HL-60 (cell line): ENCODE results near the gene OSER1.

Experiments used
- DNase-seq, 2 experiments: peaks; one replicate each; pipeline ENCODE4 v3.0.0-alpha.2; 2010 to 2020; ENCODE audit warnings: low read depth in 1 of 2, low spot score in 1 of 2
- H3K27ac ChIP-seq: fragments of 250-450 bp; sonication (Bioruptor Pico); replicated peaks from 2 replicates; pipeline ENCODE4 v1.5.1; 2020; ENCODE audit warnings: mild to moderate bottlenecking, moderate library complexity
- H3K27me3 ChIP-seq: fragments of 250-450 bp; sonication (Bioruptor Pico); 2 replicates; pipeline ENCODE4 v1.5.1; 2021; ENCODE audit warnings: mild to moderate bottlenecking, moderate library complexity; ENCODE audit not compliant: insufficient read depth, poor library complexity, severe bottlenecking
- H3K4me3 ChIP-seq: replicated peaks from 2 replicates; pipeline ENCODE4 v1.5.1; 2011; ENCODE audit warnings: mild to moderate bottlenecking, control low read depth, low read length; ENCODE audit not compliant: insufficient read depth
- GABPA ChIP-seq: IDR thresholded peaks from 2 replicates; pipeline ENCODE4 v1.6.1; 2012; ENCODE audit warnings: low read depth
- POLR2AphosphoS5 ChIP-seq: IDR thresholded peaks from 2 replicates; pipeline ENCODE4 v1.6.1; 2012; ENCODE audit warnings: low read depth
- SPI1 ChIP-seq: IDR thresholded peaks from 2 replicates; pipeline ENCODE4 v1.6.1; 2012; ENCODE audit warnings: low read depth, mild to moderate bottlenecking, borderline replicate concordance
- TF ChIP-seq, protein P1 (sequence below): IDR thresholded peaks from 2 replicates; pipeline ENCODE4 v1.6.1; 2012; ENCODE audit warnings: low read depth; ENCODE audit not compliant: insufficient replicate concordance
- TF ChIP-seq, protein P2 (sequence below): IDR thresholded peaks from one replicate; pipeline ENCODE4 v1.5.1; 2011; ENCODE audit warnings: low read length, control low read depth, inconsistent platforms; ENCODE audit not compliant: insufficient read depth

The OSER1 gene

DNA sequence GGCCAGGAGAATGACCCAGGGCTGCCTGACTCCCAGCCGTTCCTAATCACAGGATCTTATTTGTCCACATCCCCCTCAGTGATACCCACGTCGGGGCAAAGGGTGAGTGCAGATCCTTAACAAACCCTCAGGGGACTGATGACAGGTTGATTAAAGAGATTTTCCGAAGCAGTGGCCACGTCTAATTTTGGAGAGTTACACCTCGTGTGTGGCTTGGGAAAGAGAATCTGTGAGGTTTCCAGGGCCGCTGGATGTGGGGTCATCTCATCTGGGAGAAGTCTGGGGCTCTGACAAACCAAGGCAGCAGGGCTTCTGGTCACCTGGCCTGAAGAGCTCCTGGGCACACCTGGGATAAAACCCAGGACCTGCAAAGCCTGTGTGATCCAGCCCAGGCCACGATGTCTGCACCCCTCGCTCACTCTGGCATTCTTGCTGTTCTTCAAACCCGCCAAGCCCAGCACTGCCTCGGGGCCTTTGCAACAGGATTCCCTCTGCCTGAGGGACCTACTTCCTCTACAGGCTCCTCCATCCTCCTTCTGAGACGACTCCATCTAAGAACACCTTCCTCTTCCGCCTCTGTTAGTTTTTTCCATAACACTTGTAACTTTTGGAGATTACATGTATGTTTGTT is 28.3 kb downstream of the OSER1 start:
- no peak overlapping the region for H3K27ac ChIP-seq
- TF ChIP-seq POLR2AphosphoS5 (no peak), GABPA (no peak), SPI1 (no peak)
- TF ChIP-seq, protein P1, sequence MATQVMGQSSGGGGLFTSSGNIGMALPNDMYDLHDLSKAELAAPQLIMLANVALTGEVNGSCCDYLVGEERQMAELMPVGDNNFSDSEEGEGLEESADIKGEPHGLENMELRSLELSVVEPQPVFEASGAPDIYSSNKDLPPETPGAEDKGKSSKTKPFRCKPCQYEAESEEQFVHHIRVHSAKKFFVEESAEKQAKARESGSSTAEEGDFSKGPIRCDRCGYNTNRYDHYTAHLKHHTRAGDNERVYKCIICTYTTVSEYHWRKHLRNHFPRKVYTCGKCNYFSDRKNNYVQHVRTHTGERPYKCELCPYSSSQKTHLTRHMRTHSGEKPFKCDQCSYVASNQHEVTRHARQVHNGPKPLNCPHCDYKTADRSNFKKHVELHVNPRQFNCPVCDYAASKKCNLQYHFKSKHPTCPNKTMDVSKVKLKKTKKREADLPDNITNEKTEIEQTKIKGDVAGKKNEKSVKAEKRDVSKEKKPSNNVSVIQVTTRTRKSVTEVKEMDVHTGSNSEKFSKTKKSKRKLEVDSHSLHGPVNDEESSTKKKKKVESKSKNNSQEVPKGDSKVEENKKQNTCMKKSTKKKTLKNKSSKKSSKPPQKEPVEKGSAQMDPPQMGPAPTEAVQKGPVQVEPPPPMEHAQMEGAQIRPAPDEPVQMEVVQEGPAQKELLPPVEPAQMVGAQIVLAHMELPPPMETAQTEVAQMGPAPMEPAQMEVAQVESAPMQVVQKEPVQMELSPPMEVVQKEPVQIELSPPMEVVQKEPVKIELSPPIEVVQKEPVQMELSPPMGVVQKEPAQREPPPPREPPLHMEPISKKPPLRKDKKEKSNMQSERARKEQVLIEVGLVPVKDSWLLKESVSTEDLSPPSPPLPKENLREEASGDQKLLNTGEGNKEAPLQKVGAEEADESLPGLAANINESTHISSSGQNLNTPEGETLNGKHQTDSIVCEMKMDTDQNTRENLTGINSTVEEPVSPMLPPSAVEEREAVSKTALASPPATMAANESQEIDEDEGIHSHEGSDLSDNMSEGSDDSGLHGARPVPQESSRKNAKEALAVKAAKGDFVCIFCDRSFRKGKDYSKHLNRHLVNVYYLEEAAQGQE: no peak
- TF ChIP-seq, protein P2, sequence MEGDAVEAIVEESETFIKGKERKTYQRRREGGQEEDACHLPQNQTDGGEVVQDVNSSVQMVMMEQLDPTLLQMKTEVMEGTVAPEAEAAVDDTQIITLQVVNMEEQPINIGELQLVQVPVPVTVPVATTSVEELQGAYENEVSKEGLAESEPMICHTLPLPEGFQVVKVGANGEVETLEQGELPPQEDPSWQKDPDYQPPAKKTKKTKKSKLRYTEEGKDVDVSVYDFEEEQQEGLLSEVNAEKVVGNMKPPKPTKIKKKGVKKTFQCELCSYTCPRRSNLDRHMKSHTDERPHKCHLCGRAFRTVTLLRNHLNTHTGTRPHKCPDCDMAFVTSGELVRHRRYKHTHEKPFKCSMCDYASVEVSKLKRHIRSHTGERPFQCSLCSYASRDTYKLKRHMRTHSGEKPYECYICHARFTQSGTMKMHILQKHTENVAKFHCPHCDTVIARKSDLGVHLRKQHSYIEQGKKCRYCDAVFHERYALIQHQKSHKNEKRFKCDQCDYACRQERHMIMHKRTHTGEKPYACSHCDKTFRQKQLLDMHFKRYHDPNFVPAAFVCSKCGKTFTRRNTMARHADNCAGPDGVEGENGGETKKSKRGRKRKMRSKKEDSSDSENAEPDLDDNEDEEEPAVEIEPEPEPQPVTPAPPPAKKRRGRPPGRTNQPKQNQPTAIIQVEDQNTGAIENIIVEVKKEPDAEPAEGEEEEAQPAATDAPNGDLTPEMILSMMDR: no peak
- H3K27me3 ChIP-seq: peaks cover 16% of the 10 kb centered on the region
- DNase-seq: no peak
- no peak overlapping the region for H3K4me3 ChIP-seq

DNA sequence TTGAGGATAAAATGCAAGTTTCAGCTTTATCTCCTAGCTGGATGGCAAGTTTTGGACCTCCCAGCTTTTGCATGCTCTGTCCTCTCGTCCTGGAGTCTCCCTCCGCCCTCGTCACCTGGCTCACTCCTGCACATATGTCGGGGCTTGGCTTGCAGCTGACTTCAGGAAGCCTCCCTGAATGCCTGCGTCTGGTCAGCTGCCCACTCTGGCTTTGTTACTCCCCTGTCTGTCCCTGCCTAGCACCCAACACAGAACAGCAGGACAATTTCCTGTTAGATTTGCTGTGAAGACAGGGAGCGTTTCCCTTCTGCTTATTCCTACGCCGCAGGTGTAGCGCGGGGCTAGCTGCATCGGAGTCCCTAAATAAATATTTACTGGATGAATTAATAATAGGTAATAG is 29.0 kb downstream of the OSER1 start:
- H3K27ac ChIP-seq: no peak overlapping the region
- no peak overlapping the region for H3K4me3 ChIP-seq
- DNase-seq: no peak
- peaks cover 11% of the 10 kb centered on the region for H3K27me3 ChIP-seq
- TF ChIP-seq SPI1 (no peak), GABPA (no peak), POLR2AphosphoS5 (no peak)
- TF ChIP-seq, protein P2: no peak
- TF ChIP-seq, protein P1: no peak

DNA sequence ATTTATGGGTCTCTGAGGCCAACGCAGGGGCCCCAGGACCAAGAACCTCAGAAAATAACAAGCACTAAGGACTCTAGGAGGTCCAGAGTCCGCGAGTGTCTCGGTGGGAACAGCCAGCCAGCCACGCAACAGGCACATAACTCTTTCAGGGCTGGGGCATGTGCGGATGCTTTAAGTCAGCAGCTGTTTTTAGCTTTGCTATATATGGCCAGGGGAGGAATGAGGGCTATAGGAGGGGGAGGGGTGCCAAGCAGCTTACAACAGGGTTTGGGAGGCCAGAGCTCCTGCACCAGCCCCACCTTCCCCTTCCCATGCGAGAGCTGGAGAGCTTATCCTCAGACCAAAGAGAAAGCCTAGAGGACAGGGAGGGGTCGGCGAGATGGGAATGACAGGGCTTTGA is 29.8 kb downstream of the OSER1 start:
- no peak overlapping the region for H3K27ac ChIP-seq
- no peak for TF ChIP-seq POLR2AphosphoS5
- TF ChIP-seq GABPA: no peak
- TF ChIP-seq, protein P2: no peak
- TF ChIP-seq, protein P1: no peak
- TF ChIP-seq SPI1: no peak

More for the DNA sequence above, 29.8 kb downstream of the OSER1 start:
- Histone ChIP-seq H3K27me3 (peaks cover 9% of the 10 kb centered on the region), H3K4me3 (no peak overlapping the region)
- no peak for DNase-seq
